Prostate gland (tissue), 2 donors: ENCODE data around the gene ZNF606. TPM values are rescaled to one million over a fixed set of nuclear protein-coding genes. Genes with fewer than 3 reads are reported as not detected.

ENCODE experiments used
- DNase-seq: peaks from one replicate; pipeline ENCODE4 v3.0.0-alpha.2; 2019; ENCODE audit warnings: low spot score
- H3K27ac ChIP-seq, 2 donors: fragments of 200-600 bp; sonication (generic); 2 replicates each; pipeline ENCODE4 v1.5.1; 2017 to 2019
- H3K27me3 ChIP-seq: fragments of 200-600 bp; sonication (generic); replicated peaks from 2 replicates; pipeline ENCODE4 v1.5.1; 2019; ENCODE audit not compliant: insufficient read depth
- H3K36me3 ChIP-seq, 2 donors: fragments of 200-600 bp; sonication (generic); 1 replicate in 1 of 2; 2 replicates in 1 of 2; pipeline versions ENCODE4 v1.5.1 to v1.8.1; 2017 to 2019
- H3K4me1 ChIP-seq: fragments of 200-600 bp; sonication (generic); replicated peaks from 2 replicates; pipeline ENCODE4 v1.5.1; 2019
- H3K4me3 ChIP-seq, 2 donors: fragments of 200-600 bp; sonication (generic); 2 replicates each; pipeline ENCODE4 v1.5.1; 2017 to 2019
- H3K9me3 ChIP-seq: fragments of 200-600 bp; sonication (generic); 2 replicates; pipeline ENCODE4 v1.5.1; 2017
- POLR2A ChIP-seq: fragments of 450-650 bp; IDR thresholded peaks from one replicate; pipeline ENCODE4 v1.6.1; 2016; ENCODE audit warnings: antibody characterized with exemption, mild to moderate bottlenecking
- POLR2AphosphoS5 ChIP-seq: sonication (generic); formaldehyde crosslinking; IDR thresholded peaks from one replicate; pipeline ENCODE4 v1.6.1; 2017; ENCODE audit warnings: antibody characterized with exemption
- WGBS: methylation state at CpG from one replicate; pipeline ENCODE4 v1.1.5; 2018; 5-methylcytosine and 5-hydroxymethylcytosine counted together
- intact Hi-C: fragments of 100-400 bp; cut with DNase I; formaldehyde crosslinking; loops from one replicate; pipeline ENCODE4 v1.14.2; 2022
- total RNA-seq, 2 donors: library from RNA; depleted of rRNA; stranded (reverse); fragments of >200 nt; gene quantifications; one replicate each; pipeline ENCODE4 v1.1.0, GENCODE V29; 2016
- TF ChIP-seq, protein P1 (sequence below), 4 experiments: fragments of 200-600 bp in 2 of 4; fragments of 450-650 bp in 2 of 4; sonication (generic) in 2 of 4; IDR thresholded peaks; 1 replicate in 3 of 4; 2 replicates in 1 of 4; pipeline ENCODE4 v1.5.1; 2016 to 2019; ENCODE audit warnings: antibody characterized with exemption in 4 of 4, mild to moderate bottlenecking in 2 of 4, moderate library complexity in 2 of 4

Gene ZNF606
- total RNA-seq, 2 donors from 2014 or later, result 44.7 to 51.3 TPM

DNA sequence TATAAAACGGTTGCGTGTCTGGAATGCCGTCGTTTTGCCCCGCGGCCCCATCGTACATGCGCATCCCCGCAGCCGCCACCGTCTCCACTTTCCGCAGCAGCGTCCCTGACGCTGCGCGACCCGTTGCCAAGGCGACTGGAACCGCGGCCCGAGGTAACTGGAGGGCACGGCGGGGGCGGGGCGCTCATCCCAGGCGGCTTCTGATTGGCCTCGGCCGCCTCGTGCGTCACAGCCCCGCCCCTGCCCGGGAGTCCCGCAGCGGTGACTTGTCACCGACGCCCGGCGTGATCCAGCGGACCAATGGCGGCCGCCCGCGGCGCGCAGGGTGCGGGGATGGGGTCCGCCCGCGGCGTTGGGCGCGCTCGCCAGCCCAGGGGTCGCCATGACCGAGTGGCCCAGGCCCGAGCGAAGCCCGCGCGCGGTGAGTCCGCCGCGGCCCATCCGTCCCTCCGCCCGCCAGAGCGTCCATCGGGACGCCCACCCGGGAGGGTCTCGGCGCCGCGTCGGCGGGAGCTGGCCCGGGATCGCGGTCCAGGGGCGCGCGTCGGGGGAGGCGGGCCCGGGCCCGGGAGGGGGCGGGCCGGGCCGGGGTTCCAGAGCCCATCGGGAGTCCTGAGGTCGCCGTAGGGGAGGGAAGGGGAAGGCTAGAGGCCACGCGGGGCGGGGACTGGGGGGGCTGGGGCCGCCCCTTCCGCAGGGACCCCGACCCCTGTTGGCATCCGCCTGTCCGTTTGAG lies 31.3 kb upstream of the ZNF606 start, which contains the start of gene ZSCAN1:
ZSCAN1 (plus strand) TSS at position 285 of the 736 bp plus-strand sequence. CDS start 3,812 bp downstream, outside the sequence.
- DNase-seq, result peak; percentile 89
- H3K27me3 ChIP-seq, result no peaks in the 10 kb centered on the region
- H3K9me3 ChIP-seq, result no peaks in the 10 kb centered on the region
- WGBS, result 2% methylated on average over 44 of the region's 101 CpGs
- intact Hi-C loops, result no loop called here
- peak within 1 kb of the TSS in 1 of 2 donors; percentile 29 for H3K27ac ChIP-seq
- no peaks in the 10 kb centered on the region for H3K4me1 ChIP-seq
- H3K4me3 ChIP-seq, result peak within 1 kb of the TSS; percentile 37 to 54
- H3K36me3 ChIP-seq, result no peaks in the 10 kb centered on the region
- TF ChIP-seq POLR2AphosphoS5 (peak; percentile 74), POLR2A (peak; percentile 44)
- TF ChIP-seq, protein P1, sequence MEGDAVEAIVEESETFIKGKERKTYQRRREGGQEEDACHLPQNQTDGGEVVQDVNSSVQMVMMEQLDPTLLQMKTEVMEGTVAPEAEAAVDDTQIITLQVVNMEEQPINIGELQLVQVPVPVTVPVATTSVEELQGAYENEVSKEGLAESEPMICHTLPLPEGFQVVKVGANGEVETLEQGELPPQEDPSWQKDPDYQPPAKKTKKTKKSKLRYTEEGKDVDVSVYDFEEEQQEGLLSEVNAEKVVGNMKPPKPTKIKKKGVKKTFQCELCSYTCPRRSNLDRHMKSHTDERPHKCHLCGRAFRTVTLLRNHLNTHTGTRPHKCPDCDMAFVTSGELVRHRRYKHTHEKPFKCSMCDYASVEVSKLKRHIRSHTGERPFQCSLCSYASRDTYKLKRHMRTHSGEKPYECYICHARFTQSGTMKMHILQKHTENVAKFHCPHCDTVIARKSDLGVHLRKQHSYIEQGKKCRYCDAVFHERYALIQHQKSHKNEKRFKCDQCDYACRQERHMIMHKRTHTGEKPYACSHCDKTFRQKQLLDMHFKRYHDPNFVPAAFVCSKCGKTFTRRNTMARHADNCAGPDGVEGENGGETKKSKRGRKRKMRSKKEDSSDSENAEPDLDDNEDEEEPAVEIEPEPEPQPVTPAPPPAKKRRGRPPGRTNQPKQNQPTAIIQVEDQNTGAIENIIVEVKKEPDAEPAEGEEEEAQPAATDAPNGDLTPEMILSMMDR (IDR thresholded peaks at IDR 0.05), result no peak

DNA sequence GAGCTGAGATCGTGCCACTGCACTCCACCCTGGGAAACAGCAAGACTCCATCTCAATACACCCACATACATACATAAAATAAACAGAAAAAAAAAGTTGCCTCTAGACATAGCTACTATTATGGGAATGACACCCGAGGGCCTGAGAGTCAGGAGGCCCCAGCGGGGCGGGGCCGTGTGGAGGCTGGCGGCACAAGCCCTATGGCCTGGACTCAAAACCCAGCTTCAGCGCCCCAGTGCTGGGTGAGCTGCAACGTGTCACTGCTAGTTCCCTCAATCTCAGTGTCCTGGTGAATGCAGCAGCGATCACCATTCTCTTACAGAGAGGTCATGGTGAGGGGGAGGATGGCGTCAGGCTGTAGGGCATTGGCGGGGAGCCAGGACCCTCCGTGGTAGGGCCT lies 22.0 kb upstream of the ZNF606 start:
- H3K4me1 ChIP-seq, result no peaks in the 10 kb centered on the region
- 93% methylated on average over 12 of the region's 12 CpGs for WGBS
- H3K4me3 ChIP-seq, result no peak overlapping the region
- H3K9me3 ChIP-seq, result no peaks in the 10 kb centered on the region
- no peaks in the 10 kb centered on the region for H3K36me3 ChIP-seq
- no peak overlapping the region for H3K27ac ChIP-seq
- no peaks in the 10 kb centered on the region for H3K27me3 ChIP-seq
- TF ChIP-seq POLR2A, result no peak
- TF ChIP-seq POLR2AphosphoS5, result no peak
- TF ChIP-seq, protein P1 (IDR thresholded peaks at IDR 0.05), result no peak
- intact Hi-C loops, result no loop called here
- no peak for DNase-seq

DNA sequence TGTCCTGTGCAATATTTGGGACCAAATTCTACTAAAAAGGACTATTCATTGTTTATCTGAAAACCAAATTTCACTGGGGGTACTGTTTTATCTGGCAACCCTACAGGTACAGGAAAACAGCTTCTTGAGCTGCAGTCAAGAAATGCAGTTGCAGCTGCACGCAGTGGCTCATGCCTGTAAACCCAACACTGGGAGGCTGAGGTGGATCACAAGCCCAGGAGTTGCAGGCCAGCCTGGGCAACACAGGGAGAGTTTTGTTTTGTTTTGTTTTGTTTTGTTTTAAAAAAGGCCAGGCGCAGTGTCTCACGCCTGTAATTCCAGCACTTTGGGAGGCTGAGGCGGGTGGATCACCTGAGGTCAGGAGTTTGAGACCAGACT lies 19.7 kb upstream of the ZNF606 start:
- no peaks in the 10 kb centered on the region for H3K4me1 ChIP-seq
- no peak overlapping the region for H3K27ac ChIP-seq
- 60% methylated on average over 4 of the region's 4 CpGs for WGBS
- H3K9me3 ChIP-seq, result no peaks in the 10 kb centered on the region
- DNase-seq, result no peak
- H3K27me3 ChIP-seq, result no peaks in the 10 kb centered on the region
- no peaks in the 10 kb centered on the region for H3K36me3 ChIP-seq
- H3K4me3 ChIP-seq, result no peak overlapping the region
- TF ChIP-seq POLR2A, result no peak
- TF ChIP-seq, protein P1 (IDR thresholded peaks at IDR 0.05), result no peak
- TF ChIP-seq POLR2AphosphoS5, result no peak
- intact Hi-C loops, result no loop called here

DNA sequence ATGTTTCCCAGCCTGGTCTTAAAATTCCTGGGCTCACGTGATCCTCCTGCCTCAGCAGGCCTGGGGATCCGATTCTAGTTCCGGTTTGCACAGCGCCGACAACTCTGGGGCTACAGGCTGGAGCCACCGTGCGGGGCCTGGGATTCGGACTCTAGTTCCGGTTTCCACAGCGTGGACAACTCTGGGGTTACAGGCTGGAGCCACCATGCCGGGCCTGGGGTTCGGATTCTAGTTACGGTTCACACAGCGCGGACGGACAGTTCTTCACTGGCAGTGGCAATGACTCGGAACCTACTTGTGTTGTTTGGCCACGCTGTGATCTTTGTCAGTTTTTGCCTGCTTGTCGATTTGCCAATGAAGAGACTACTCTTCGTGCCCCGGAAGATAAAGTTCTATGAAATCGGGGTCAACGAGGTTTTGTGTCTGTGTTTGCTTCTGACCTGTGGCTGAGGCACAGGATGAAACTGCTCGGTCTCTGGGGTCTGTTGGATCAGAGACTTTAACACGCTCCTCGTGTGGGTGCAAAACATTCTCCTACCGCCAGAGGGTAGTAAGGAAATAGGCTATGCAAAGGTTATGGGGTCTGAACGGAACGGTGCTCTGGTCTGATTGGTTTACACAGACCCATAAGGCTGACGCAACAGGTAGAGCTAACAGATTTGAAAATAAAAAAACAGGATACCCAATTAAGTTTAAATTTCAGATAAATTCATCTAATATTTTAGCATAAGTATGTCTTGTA lies 19.1 kb upstream of the ZNF606 start:
- intact Hi-C loops, result loop anchor here (1.0 kb wide), 1 partner anchor 134 kb away; no protein-coding TSS in a partner anchor
- Histone ChIP-seq H3K27ac (no peak overlapping the region), H3K9me3 (no peaks in the 10 kb centered on the region), H3K27me3 (no peaks in the 10 kb centered on the region), H3K4me3 (no peak overlapping the region), H3K4me1 (no peaks in the 10 kb centered on the region), H3K36me3 (no peaks in the 10 kb centered on the region)
- DNase-seq, result peak; percentile 50
- TF ChIP-seq, protein P1 (IDR thresholded peaks at IDR 0.05), result peak; percentile 40 to 63 (median 60)
- TF ChIP-seq POLR2A (no peak), POLR2AphosphoS5 (peak; percentile 56)
- WGBS, result 52% methylated on average over 30 of the region's 30 CpGs
